Psoas muscle (tissue), 8 donors: Measurements from ENCODE around the gene HERPUD2. TPM values are rescaled to one million over a fixed set of nuclear protein-coding genes. Genes with fewer than 3 reads are reported as not detected.

ENCODE experiments used
- ATAC-seq, 4 donors: fragments of 200-7000 bp; cut with Tn5 transposase; one replicate each; pipeline ENCODE4 v1.9.1; 2020; ENCODE audit warnings: moderate library complexity in 3 of 4, mild to moderate bottlenecking in 2 of 4
- DNase-seq, 2 donors: peaks; one replicate each; pipeline ENCODE4 v3.0.0-alpha.2; 2020
- H3K27ac ChIP-seq: fragments of 200-600 bp; one replicate; pipeline ENCODE4 v1.8.0; 2022
- H3K27me3 ChIP-seq, 3 donors: fragments of 200-600 bp in 1 of 3; one replicate each; pipeline versions ENCODE4 v1.6.1 to v1.8.0; 2013 to 2022; ENCODE audit warnings: low read length in 2 of 3, mild to moderate bottlenecking in 2 of 3, moderate library complexity in 1 of 3; ENCODE audit not compliant: insufficient read depth in 3 of 3
- H3K36me3 ChIP-seq, 2 donors: fragments of 200-600 bp in 1 of 2; one replicate each; pipeline versions ENCODE4 v1.6.1 to v1.8.0; 2013 to 2022; ENCODE audit warnings: low read depth in 1 of 2, mild to moderate bottlenecking in 1 of 2, moderate library complexity in 1 of 2; ENCODE audit not compliant: insufficient read depth in 1 of 2
- H3K4me1 ChIP-seq: fragments of 200-600 bp; one replicate; pipeline ENCODE4 v1.8.0; 2022
- H3K4me3 ChIP-seq: fragments of 200-600 bp; one replicate; pipeline ENCODE4 v1.8.0; 2022; ENCODE audit warnings: mild to moderate bottlenecking
- H3K9me3 ChIP-seq: fragments of 200-600 bp; one replicate; pipeline ENCODE4 v1.8.0; 2022
- CTCF ChIP-seq: fragments of 200-600 bp; IDR thresholded peaks from one replicate; pipeline ENCODE4 v1.8.0; 2022; ENCODE audit warnings: antibody characterized with exemption
- WGBS, 3 donors: extraction: QIAGEN DNeasy Blood & Tissue Kit; methylation state at CpG; one replicate each; pipeline versions ENCODE4 v1.1.6 to v1.1.7; 2013; 5-methylcytosine and 5-hydroxymethylcytosine counted together
- intact Hi-C, 2 donors: fragments of 100-400 bp; cut with DNase I; formaldehyde crosslinking; loops; one replicate each; pipeline versions ENCODE4 v1.11.0 to v1.14.2; 2022
- polyA plus RNA-seq, 3 donors: library from polyadenylated mRNA; stranded (reverse); fragments of 200-250 nt; gene quantifications; one replicate each; pipeline ENCODE4 v1.2.3, GENCODE V29; 2013
- total RNA-seq, 4 donors: library from RNA; stranded (reverse); fragmentation: NEBNext Ultra II Directional in 2 of 4; extraction: Animal tissue kit (Norgen Biotek cat#: 25700) in 2 of 4; gene quantifications; one replicate each; pipeline versions ENCODE4 v1.2.1 to v1.2.4, GENCODE V29; 2021 to 2023
- donor health status: healthy with polysubstance abuse.
- donor health status: DM: no; HTN: no; CAD: no; lungs with moderate emphysema.
- donor health status: Bipolar disorder and iron deficiency.
- donor health status: healthy.
- donor health status: DM: yes; HTN: yes; CAD: no.
- donor health status: DM: no; HTN: no; CAD: no.
- donor health status: DM: no; HTN: no; CAD: no.
- donor health status: DM: yes; HTN: yes; CAD: no.

HERPUD2 gene
- total and polyA plus RNA-seq, 7 donors = 7.9 to 21.5 (median 12.5) TPM

- ATAC-seq (no peak), DNase-seq (no peak)
- H3K4me1 ChIP-seq = peaks cover 44% of the 10 kb centered on the region
- H3K9me3 ChIP-seq = no peaks in the 10 kb centered on the region
- 65 to 69% (median 67%) methylated on average over 7 of the region's 7 CpGs for WGBS, 3 donors
- intact Hi-C loops = loop anchor here in 1 of 2 donors (5.0 kb wide), 1 partner anchor 80 kb away; the partner anchor contains the start of gene SEPTIN7
- no peaks in the 10 kb centered on the region for H3K36me3 ChIP-seq
- no peak overlapping the region for H3K4me3 ChIP-seq
- no peak overlapping the region for H3K27ac ChIP-seq
- no peak for TF ChIP-seq CTCF
- no peaks in the 10 kb centered on the region for H3K27me3 ChIP-seq
These were observed 27.3 kb upstream of the HERPUD2 start for GRCh38 chr7:35722054-35722849.

- DNase-seq (no peak), ATAC-seq (peak in 2 of 4 donors; percentile 42 to 49)
- no peaks in the 10 kb centered on the region for H3K9me3 ChIP-seq
- H3K36me3 ChIP-seq = no peaks in the 10 kb centered on the region
- no peak for TF ChIP-seq CTCF
- H3K27ac ChIP-seq = peak overlapping the region; percentile 51
- H3K4me1 ChIP-seq = peaks cover 54% of the 10 kb centered on the region
- intact Hi-C loops = loop anchor here in 1 of 2 donors (5.0 kb wide), 1 partner anchor 81 kb away; the partner anchor contains the start of gene SEPTIN7
- H3K27me3 ChIP-seq = no peaks in the 10 kb centered on the region
- WGBS, 3 donors = 61 to 84% (median 62%) methylated on average over 2 of the region's 2 CpGs
- no peak overlapping the region for H3K4me3 ChIP-seq
These were observed 26.4 kb upstream of the HERPUD2 start for GRCh38 chr7:35721288-35721687.

- Histone ChIP-seq H3K4me1 (peaks cover 58% of the 10 kb centered on the region), H3K27me3 (no peaks in the 10 kb centered on the region), H3K36me3 (no peaks in the 10 kb centered on the region), H3K27ac (peak overlapping the region; percentile 51), H3K4me3 (no peak overlapping the region), H3K9me3 (no peaks in the 10 kb centered on the region)
- no peak for TF ChIP-seq CTCF
- intact Hi-C loops = loop anchor here in 1 of 2 donors (5.0 kb wide), 1 partner anchor 81 kb away; the partner anchor contains the start of gene SEPTIN7
- ATAC-seq = no peak
- no peak for DNase-seq
These were observed 25.9 kb upstream of the HERPUD2 start for GRCh38 chr7:35720849-35721248.

- Histone ChIP-seq H3K36me3 (no peaks in the 10 kb centered on the region), H3K4me1 (peaks cover 59% of the 10 kb centered on the region), H3K27me3 (no peaks in the 10 kb centered on the region), H3K4me3 (no peak overlapping the region), H3K9me3 (no peaks in the 10 kb centered on the region), H3K27ac (peak overlapping the region; percentile 51)
- DNase-seq (no peak), ATAC-seq (peak in 3 of 4 donors; percentile 39 to 58 (median 55))
- intact Hi-C loops = loop anchor here in 1 of 2 donors (5.0 kb wide), 1 partner anchor 82 kb away; the partner anchor contains the start of gene SEPTIN7
- 67 to 90% (median 74%) methylated on average over 1 of the region's 1 CpG for WGBS, 3 donors
- no peak for TF ChIP-seq CTCF
These were observed 25.1 kb upstream of the HERPUD2 start for GRCh38 chr7:35720032-35720431.
